GM19438 (cell line): Measurements from ENCODE around the gene NDUFB3.
"Not testable (repeated sequence)": the region's sequence is repeated elsewhere in the genome, so short reads cannot be mapped to it uniquely, and the experiment has no call there.

Source experiments
- ATAC-seq: cut with Tn5 transposase; IDR thresholded peaks from one replicate; pipeline ENCODE4 v1.9.1; 2021; ENCODE audit warnings: low read depth; ENCODE audit not compliant: unreplicated experiment

NDUFB3 gene

GRCh38 chr2:201084863-201085262 is 13.1 kb downstream of the NDUFB3 start:
- ATAC-seq = no peak

GRCh38 chr2:201090574-201090973 is 18.8 kb downstream of the NDUFB3 start:
- ATAC-seq = no peak

- ATAC-seq = no peak
These were observed 21.8 kb downstream of the NDUFB3 start for GRCh38 chr2:201093573-201093972.

GRCh38 chr2:201100497-201100896 is 28.7 kb downstream of the NDUFB3 start:
- no peak for ATAC-seq

GRCh38 chr2:201105759-201106158 is 34.0 kb downstream of the NDUFB3 start:
- ATAC-seq = no peak

- ATAC-seq = no peak
These were observed 35.8 kb downstream of the NDUFB3 start for GRCh38 chr2:201107624-201108023.

- ATAC-seq = no peak
These were observed 36.5 kb downstream of the NDUFB3 start for GRCh38 chr2:201108341-201108740.

- ATAC-seq = no peak
These were observed 37.4 kb downstream of the NDUFB3 start for GRCh38 chr2:201109186-201109585.

GRCh38 chr2:201110615-201111014 is 38.8 kb downstream of the NDUFB3 start:
- ATAC-seq = no peak

GRCh38 chr2:201111096-201111495 is 39.3 kb downstream of the NDUFB3 start:
- no peak for ATAC-seq

GRCh38 chr2:201114350-201114749 is 42.5 kb downstream of the NDUFB3 start:
- no peak for ATAC-seq

- no peak for ATAC-seq
These were observed 43.0 kb downstream of the NDUFB3 start for GRCh38 chr2:201114846-201115245.

- peak; percentile 41 for ATAC-seq
These were observed 44.5 kb downstream of the NDUFB3 start, which contains the start of gene CFLAR for GRCh38 chr2:201116115-201116958. Gene CFLAR, plus strand, starts transcription at chr2:201116164. Its CDS starts 13,702 bp downstream, at chr2:201129866.

GRCh38 chr2:201116959-201117734 is 45.3 kb downstream of the NDUFB3 start:
- ATAC-seq = no peak

- ATAC-seq = not testable (repeated sequence)
These were observed 45.9 kb downstream of the NDUFB3 start for GRCh38 chr2:201117735-201118094.

GRCh38 chr2:201118121-201118960 is 46.5 kb downstream of the NDUFB3 start:
- ATAC-seq = peak; percentile 41

- ATAC-seq = no peak
These were observed 47.4 kb downstream of the NDUFB3 start for GRCh38 chr2:201118961-201119854.

- no peak for ATAC-seq
These were observed 50.5 kb downstream of the NDUFB3 start for GRCh38 chr2:201122276-201122675.

- ATAC-seq = peak; percentile 18
These were observed 54.7 kb downstream of the NDUFB3 start for GRCh38 chr2:201126308-201127151.
